Retinal pigment epithelial cell (primary cell): ENCODE results near the gene PHLDB1.

Source experiments
- DNase-seq: peaks from one replicate; pipeline ENCODE4 v3.0.0-alpha.2; 2010; ENCODE audit warnings: low read depth
- H3K4me3 ChIP-seq: 2 replicates; pipeline ENCODE4 v1.5.1; 2011; ENCODE audit warnings: mild to moderate bottlenecking, low read length, control low read depth, moderate library complexity
- TF ChIP-seq, protein P1 (sequence below): conservative IDR thresholded peaks from 2 replicates; pipeline ENCODE4 v1.5.1; 2011; ENCODE audit warnings: low read depth, low read length, control low read depth, inconsistent platforms

PHLDB1 gene

DNA sequence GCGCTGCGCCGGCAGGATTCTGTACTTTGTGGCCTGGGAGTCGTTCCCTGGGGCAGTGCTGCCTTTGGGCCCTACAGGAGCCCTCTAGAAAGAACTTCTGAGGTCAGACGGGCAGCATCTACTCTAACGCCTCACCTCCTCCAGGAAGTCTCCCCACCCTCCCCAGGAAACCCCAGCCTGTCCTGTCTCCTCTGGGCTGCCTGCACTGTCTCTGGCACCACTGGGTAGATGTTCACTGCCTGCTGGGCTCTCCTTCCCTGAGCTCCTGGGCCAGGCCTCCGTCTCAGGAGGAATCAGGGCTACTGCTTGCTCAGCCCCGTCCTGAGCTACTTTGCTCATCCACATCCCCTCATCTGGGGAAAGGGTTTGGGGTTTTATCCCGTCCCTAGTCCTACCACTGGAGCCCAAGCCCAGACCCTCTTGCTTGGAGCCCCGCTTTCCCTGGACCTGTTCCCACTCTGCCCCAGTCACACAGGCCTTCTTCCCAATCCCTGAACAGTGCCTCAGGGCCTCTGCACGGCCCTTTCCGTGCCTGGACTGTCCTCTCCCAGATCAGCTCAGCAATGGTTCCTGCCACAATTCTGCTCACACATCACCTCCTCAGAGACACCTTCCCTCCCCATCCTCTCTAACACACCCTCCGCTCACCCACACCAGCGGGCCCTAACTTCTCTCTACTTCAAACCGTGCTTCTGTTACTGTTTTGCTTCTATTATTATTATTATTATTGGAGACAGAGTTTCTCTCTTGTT, 83.3 kb downstream of the PHLDB1 start:
- H3K4me3 ChIP-seq = no peak overlapping the region
- DNase-seq = no peak
- TF ChIP-seq, protein P1, sequence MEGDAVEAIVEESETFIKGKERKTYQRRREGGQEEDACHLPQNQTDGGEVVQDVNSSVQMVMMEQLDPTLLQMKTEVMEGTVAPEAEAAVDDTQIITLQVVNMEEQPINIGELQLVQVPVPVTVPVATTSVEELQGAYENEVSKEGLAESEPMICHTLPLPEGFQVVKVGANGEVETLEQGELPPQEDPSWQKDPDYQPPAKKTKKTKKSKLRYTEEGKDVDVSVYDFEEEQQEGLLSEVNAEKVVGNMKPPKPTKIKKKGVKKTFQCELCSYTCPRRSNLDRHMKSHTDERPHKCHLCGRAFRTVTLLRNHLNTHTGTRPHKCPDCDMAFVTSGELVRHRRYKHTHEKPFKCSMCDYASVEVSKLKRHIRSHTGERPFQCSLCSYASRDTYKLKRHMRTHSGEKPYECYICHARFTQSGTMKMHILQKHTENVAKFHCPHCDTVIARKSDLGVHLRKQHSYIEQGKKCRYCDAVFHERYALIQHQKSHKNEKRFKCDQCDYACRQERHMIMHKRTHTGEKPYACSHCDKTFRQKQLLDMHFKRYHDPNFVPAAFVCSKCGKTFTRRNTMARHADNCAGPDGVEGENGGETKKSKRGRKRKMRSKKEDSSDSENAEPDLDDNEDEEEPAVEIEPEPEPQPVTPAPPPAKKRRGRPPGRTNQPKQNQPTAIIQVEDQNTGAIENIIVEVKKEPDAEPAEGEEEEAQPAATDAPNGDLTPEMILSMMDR = no peak

DNA sequence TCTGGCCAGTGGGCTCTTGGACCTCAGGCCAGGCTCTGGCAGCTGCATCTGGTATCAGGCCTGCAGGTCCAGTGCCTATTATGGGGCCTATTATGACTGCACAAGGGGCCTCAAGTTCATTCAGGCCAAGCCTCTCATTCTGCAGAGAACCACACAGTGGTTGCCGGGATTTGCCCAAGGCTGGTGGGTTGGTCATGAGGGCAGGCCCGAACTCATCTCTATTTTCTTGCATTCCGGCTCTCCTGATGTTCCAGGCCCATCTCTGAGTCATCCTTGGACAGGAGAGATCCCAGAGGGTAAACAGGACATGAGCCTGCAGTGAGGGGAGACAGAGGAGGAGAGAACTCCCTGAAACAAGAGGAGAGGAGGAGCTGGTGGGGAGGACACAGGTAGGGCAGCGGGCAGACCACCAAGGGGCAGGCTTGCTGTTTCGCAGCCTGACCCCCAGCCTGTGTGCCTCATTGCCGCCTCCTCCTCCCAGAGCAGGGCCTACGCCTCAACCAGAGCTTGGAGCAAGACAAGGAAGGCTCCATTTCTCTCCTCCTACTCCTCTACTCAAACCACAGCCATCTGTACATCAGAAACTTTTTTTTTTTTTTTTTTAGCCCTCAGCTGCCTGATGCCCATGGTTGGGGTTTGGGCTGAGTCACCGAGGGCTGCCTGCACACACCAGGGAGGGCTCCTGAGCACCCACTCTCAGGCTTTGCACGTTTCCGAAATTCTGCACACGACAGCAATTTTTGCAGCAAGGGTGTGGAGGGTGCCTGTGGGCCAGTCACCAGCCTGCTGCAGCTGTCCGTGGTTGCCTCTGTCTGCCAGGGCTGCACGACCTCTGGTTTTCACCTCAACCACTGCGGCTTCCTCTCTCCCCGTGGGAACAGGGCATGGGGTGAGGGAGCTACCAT, 84.8 kb downstream of the PHLDB1 start:
- no peak overlapping the region for H3K4me3 ChIP-seq
- no peak for DNase-seq
- TF ChIP-seq, protein P1 = no peak

DNA sequence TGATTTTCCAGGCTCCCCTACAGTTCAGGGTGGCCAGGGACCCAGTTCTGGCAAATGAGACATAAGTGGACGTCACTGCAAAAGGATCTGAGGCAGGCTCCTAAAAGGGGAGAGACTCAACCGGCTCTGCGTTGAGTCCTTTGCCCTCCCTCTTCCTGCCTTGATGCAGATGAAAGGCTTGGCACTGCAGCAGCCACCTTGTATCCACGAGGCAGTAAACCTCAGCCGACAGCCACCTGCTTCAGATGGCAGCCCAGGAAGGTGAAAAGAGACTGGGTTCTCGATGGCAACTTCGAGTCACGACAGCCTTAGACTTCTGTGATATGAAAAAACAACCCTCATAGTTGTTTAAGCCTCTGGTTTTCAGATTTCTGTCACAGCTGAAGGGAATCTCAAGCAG, 86.8 kb downstream of the PHLDB1 start:
- no peak for DNase-seq
- TF ChIP-seq, protein P1 = no peak
- no peak overlapping the region for H3K4me3 ChIP-seq

DNA sequence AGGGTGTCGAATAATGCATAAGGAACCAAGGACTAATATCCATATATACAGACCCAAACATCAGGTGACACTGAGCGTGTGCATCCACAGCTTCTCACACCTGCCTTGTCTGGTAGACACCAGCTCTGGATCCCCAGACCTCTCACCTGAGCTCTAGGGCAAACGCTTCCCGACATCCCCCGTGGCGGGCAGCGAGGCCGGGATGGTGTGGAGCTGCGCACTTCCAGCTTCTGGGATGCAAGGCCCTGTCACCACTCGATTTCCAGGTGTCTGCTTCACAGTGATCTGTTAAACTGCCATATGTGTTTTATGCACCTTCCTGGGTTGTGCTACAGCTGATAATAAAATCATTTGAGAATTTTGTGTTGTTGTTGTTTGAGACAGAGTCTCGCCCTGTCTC, 87.4 kb downstream of the PHLDB1 start:
- H3K4me3 ChIP-seq = no peak overlapping the region
- TF ChIP-seq, protein P1 = no peak
- DNase-seq = no peak

DNA sequence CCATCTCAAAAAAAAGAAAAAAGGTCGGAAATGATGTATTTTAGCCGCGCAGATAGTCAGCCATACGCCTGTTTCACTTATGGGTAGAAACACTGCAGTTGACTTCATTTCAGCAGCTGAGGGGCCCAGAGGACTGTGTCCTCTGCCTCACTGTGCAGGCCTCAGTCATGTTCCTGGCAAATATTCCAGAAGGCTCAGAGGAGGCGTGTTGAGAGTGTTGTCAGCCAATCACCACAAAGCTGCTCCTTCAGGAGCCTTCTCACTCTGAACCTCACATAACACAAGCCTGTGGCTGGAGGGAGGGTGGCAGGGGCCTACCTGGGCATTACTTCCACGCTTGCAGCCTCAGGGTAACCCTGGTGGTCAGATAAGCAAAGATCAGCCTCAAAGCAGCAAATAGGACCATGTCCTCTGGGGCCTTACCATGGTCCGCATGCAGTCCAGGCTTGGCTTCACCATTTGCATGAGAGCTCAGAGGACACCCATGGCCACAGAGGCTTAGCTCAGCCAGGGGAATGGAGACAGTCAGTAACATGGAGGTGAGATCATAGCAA, 89.3 kb downstream of the PHLDB1 start:
- DNase-seq = no peak
- TF ChIP-seq, protein P1 = no peak
- no peak overlapping the region for H3K4me3 ChIP-seq

DNA sequence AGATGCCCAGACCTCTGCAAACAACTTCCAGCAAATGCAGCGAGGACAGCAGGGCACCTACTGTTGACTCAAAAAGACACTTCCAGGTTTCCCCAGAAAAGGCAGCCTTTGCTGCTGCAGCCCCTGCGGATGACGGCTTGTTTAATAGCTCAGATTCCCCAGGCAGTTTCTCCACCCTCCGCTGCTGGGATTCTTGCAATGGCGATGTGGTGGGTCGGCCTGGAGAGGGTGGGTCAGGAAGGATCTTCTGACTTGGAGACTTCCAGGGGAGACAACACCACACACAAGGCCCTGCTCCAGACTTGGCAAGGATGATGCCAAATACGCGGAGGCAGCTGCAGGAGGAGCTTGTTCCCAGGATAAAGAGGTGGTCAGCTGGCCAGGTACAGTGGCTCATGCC, 89.9 kb downstream of the PHLDB1 start:
- TF ChIP-seq, protein P1 = no peak
- DNase-seq = no peak
- H3K4me3 ChIP-seq = no peak overlapping the region
